ENCODE results near the gene PCNX3. TPM values are rescaled to one million over a fixed set of nuclear protein-coding genes. Genes with fewer than 3 reads are reported as not detected.
A peak's percentile ranks its signal among the peaks of the same experiment; 100 is the strongest.

The PCNX3 gene
- total RNA-seq, 4 donors from 2014 or later, result 60.2 to 106 (median 81.3) TPM

- Histone ChIP-seq H3K36me3 (peaks cover 0 to 26% (median 0%) of the 10 kb centered on the region in 3 donors), H3K4me1 (peaks cover 0 to 58% (median 34%) of the 10 kb centered on the region in 4 donors), H3K27ac (peak overlapping the region; percentile 92 to 98 (median 96)), H3K4me3 (peak overlapping the region; percentile 71 to 97 (median 93)), H3K9me3 (no peaks in the 10 kb centered on the region), H3K27me3 (no peaks in the 10 kb centered on the region)
- DNase-seq, result peak in 2 of 3 donors; percentile 31 to 66
- TF ChIP-seq POLR2A (IDR thresholded peaks at IDR 0.05), result no peak
- TF ChIP-seq CTCF (IDR thresholded peaks at IDR 0.05), result no peak
Observed at GRCh38 chr11:65613091-65613928, 2.3 kb upstream of the PCNX3 start.

- H3K4me1 ChIP-seq, result peaks cover 0 to 39% (median 32%) of the 10 kb centered on the region in 4 donors
- H3K9me3 ChIP-seq, result no peaks in the 10 kb centered on the region
- peak in 1 of 3 donors; percentile 52 for DNase-seq
- H3K4me3 ChIP-seq, result peak overlapping the region; percentile 85 to 97 (median 94)
- H3K27ac ChIP-seq, result peak overlapping the region; percentile 92 to 98 (median 96)
- peaks cover 0 to 46% (median 0%) of the 10 kb centered on the region in 3 donors for H3K36me3 ChIP-seq
- H3K27me3 ChIP-seq, result no peaks in the 10 kb centered on the region
- no peak for TF ChIP-seq CTCF (IDR thresholded peaks at IDR 0.05)
- TF ChIP-seq POLR2A (IDR thresholded peaks at IDR 0.05), result no peak
Observed at GRCh38 chr11:65615950-65616574, 486 bp downstream of the PCNX3 start.

GRCh38 chr11:65616575-65617001 lies 1.0 kb downstream of the PCNX3 start:
- no peak for DNase-seq
- peak overlapping the region; percentile 85 to 97 (median 94) for H3K4me3 ChIP-seq
- peaks cover 0 to 34% (median 30%) of the 10 kb centered on the region in 4 donors for H3K4me1 ChIP-seq
- peak overlapping the region; percentile 92 to 98 (median 96) for H3K27ac ChIP-seq
- TF ChIP-seq POLR2A (IDR thresholded peaks at IDR 0.05) (no peak), CTCF (IDR thresholded peaks at IDR 0.05) (no peak)
- no peaks in the 10 kb centered on the region for H3K9me3 ChIP-seq
- peaks cover 0 to 52% (median 0%) of the 10 kb centered on the region in 3 donors for H3K36me3 ChIP-seq
- H3K27me3 ChIP-seq, result no peaks in the 10 kb centered on the region

- no peaks in the 10 kb centered on the region for H3K9me3 ChIP-seq
- peaks cover 0 to 59% (median 0%) of the 10 kb centered on the region in 3 donors for H3K36me3 ChIP-seq
- peaks cover 0 to 27% (median 24%) of the 10 kb centered on the region in 4 donors for H3K4me1 ChIP-seq
- peak overlapping the region in 2 of 4 donors; percentile 94 to 97 for H3K4me3 ChIP-seq
- H3K27me3 ChIP-seq, result no peaks in the 10 kb centered on the region
- DNase-seq, result no peak
- TF ChIP-seq CTCF (IDR thresholded peaks at IDR 0.05) (no peak), POLR2A (IDR thresholded peaks at IDR 0.05) (no peak)
- H3K27ac ChIP-seq, result no peak overlapping the region
Observed at GRCh38 chr11:65617136-65617850, 1.7 kb downstream of the PCNX3 start.

GRCh38 chr11:65617990-65618751 lies 2.6 kb downstream of the PCNX3 start:
- H3K4me1 ChIP-seq, result peaks cover 0 to 18% (median 15%) of the 10 kb centered on the region in 4 donors
- no peak for TF ChIP-seq POLR2A (IDR thresholded peaks at IDR 0.05)
- no peak overlapping the region for H3K27ac ChIP-seq
- no peak for DNase-seq
- no peak overlapping the region for H3K4me3 ChIP-seq
- H3K27me3 ChIP-seq, result no peaks in the 10 kb centered on the region
- H3K9me3 ChIP-seq, result no peaks in the 10 kb centered on the region
- H3K36me3 ChIP-seq, result peaks cover 0 to 62% (median 0%) of the 10 kb centered on the region in 3 donors

All from Peyer's patch (tissue), 4 donors.